GM15510 (cell line): ENCODE measurements around the gene PPFIA1.

Source experiments
- POLR2A ChIP-seq: IDR thresholded peaks from 3 replicates; pipeline ENCODE4 v1.6.1; 2011; ENCODE audit warnings: borderline replicate concordance; ENCODE audit not compliant: insufficient read length; ENCODE audit errors: extremely low read depth

PPFIA1 gene

GRCh38 chr11:70428701-70429427 lies 158.4 kb downstream of the PPFIA1 start:
- no peak for TF ChIP-seq POLR2A

GRCh38 chr11:70429428-70429705 lies 158.9 kb downstream of the PPFIA1 start:
- TF ChIP-seq POLR2A = no peak

GRCh38 chr11:70429724-70430521 lies 159.4 kb downstream of the PPFIA1 start:
- no peak for TF ChIP-seq POLR2A

GRCh38 chr11:70430671-70431574 lies 160.4 kb downstream of the PPFIA1 start:
- TF ChIP-seq POLR2A = no peak

GRCh38 chr11:70431611-70432010 lies 161.1 kb downstream of the PPFIA1 start:
- TF ChIP-seq POLR2A = no peak

- TF ChIP-seq POLR2A = no peak
Measured at GRCh38 chr11:70432065-70432464, 161.6 kb downstream of the PPFIA1 start.

GRCh38 chr11:70432580-70432979 lies 162.1 kb downstream of the PPFIA1 start:
- TF ChIP-seq POLR2A = no peak

- no peak for TF ChIP-seq POLR2A
Measured at GRCh38 chr11:70433038-70433437, 162.5 kb downstream of the PPFIA1 start.

- no peak for TF ChIP-seq POLR2A
Measured at GRCh38 chr11:70433526-70433925, 163.0 kb downstream of the PPFIA1 start.
